ENCODE data around the gene RCE1.

DNA sequence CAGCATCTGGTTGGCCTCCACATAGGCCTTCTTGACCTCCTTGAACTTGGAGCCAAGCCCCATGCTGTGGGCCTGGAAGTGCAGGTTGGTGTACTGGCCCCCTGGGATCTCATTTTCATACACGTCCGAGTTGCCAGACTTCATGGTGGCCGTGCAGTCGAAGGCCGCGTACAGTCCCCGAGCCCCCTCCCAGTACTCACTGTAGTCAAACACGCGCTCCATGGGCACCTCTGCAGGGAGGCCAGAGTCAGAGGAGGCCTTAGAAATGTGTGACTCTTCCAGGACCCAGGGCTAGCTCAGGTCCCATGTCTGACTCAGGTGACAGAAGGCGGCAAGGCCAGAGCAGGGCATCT is 7.0 kb downstream of the RCE1 start:
- no peak for TF ChIP-seq SUZ12 (IDR thresholded peaks at IDR 0.05; ENCODE audit: extremely low read depth, insufficient read depth, insufficient read length)
- TF ChIP-seq ZNF274 (IDR thresholded peaks at IDR 0.05; ENCODE audit: low read depth, low read length), result no peak
